Mesenchymal stem cell (in vitro differentiated cells and primary cell): ENCODE measurements around the gene ENDOG.

Experiments used
- DNase-seq: peaks from one replicate; pipeline ENCODE4 v3.0.0-alpha.2; 2013
- H2AFZ ChIP-seq: one replicate; pipeline ENCODE4 v1.6.1; 2013; ENCODE audit warnings: low read depth, mild to moderate bottlenecking, control low read depth, inconsistent platforms, low read length, moderate library complexity
- H2AK5ac ChIP-seq: 2 replicates; pipeline ENCODE4 v1.6.1; 2013; ENCODE audit warnings: low read length, moderate library complexity, mild to moderate bottlenecking, inconsistent platforms; ENCODE audit not compliant: severe bottlenecking
- H2BK120ac ChIP-seq: one replicate; pipeline ENCODE4 v1.6.1; 2013; ENCODE audit warnings: low read depth, mild to moderate bottlenecking, inconsistent platforms, low read length, moderate library complexity
- H2BK12ac ChIP-seq, 2 experiments: one replicate each; pipeline ENCODE4 v1.6.1; 2013; ENCODE audit warnings: inconsistent platforms in 2 of 2, low read length in 2 of 2, mild to moderate bottlenecking in 2 of 2, moderate library complexity in 2 of 2, control low read depth in 1 of 2
- H2BK15ac ChIP-seq: one replicate; pipeline ENCODE4 v1.6.1; 2013; ENCODE audit warnings: mild to moderate bottlenecking, low read depth, inconsistent platforms; ENCODE audit not compliant: poor library complexity, severe bottlenecking
- H2BK5ac ChIP-seq: 2 replicates; pipeline ENCODE4 v1.6.1; 2013; ENCODE audit warnings: low read depth, mild to moderate bottlenecking, low read length, control low read depth, inconsistent platforms; ENCODE audit not compliant: poor library complexity, severe bottlenecking
- H3K14ac ChIP-seq, 2 experiments: one replicate each; pipeline ENCODE4 v1.6.1; 2013; ENCODE audit warnings: inconsistent platforms in 2 of 2, low read length in 2 of 2, control low read depth in 1 of 2, mild to moderate bottlenecking in 1 of 2, moderate library complexity in 1 of 2
- H3K18ac ChIP-seq, 2 experiments: one replicate each; pipeline ENCODE4 v1.6.1; 2013; ENCODE audit warnings: inconsistent platforms in 2 of 2, low read length in 2 of 2, control low read depth in 1 of 2, low read depth in 1 of 2, mild to moderate bottlenecking in 1 of 2
- H3K23ac ChIP-seq, 2 experiments: one replicate each; pipeline ENCODE4 v1.6.1; 2013; ENCODE audit warnings: inconsistent platforms in 2 of 2, low read length in 2 of 2, mild to moderate bottlenecking in 2 of 2, moderate library complexity in 2 of 2, control low read depth in 1 of 2
- H3K27ac ChIP-seq: 2 replicates; pipeline ENCODE4 v1.5.1; 2013; ENCODE audit warnings: mild to moderate bottlenecking, moderate library complexity, low read length, control low read depth, inconsistent platforms; ENCODE audit not compliant: poor library complexity, severe bottlenecking
- H3K27me3 ChIP-seq, 2 experiments: 2 replicates each; pipeline versions ENCODE4 v1.6.1 to v1.7.0; 2013; ENCODE audit warnings: low read length in 2 of 2, mild to moderate bottlenecking in 2 of 2, moderate library complexity in 2 of 2, control low read depth in 1 of 2, inconsistent platforms in 1 of 2; ENCODE audit not compliant: control insufficient read depth in 1 of 2, insufficient read depth in 1 of 2
- H3K36me3 ChIP-seq, 2 experiments: 2 replicates each; pipeline versions ENCODE4 v1.6.1 to v1.7.0; 2013; ENCODE audit warnings: low read length in 2 of 2, control low read depth in 1 of 2, inconsistent platforms in 1 of 2, low read depth in 1 of 2, mild to moderate bottlenecking in 1 of 2; ENCODE audit not compliant: insufficient read depth in 2 of 2, control insufficient read depth in 1 of 2
- H3K4ac ChIP-seq, 2 experiments: one replicate each; pipeline ENCODE4 v1.6.1; 2013; ENCODE audit warnings: inconsistent platforms in 2 of 2, low read length in 2 of 2, mild to moderate bottlenecking in 2 of 2, moderate library complexity in 2 of 2, control low read depth in 1 of 2, low read depth in 1 of 2
- H3K4me1 ChIP-seq: 2 replicates; pipeline ENCODE4 v1.6.1; 2013; ENCODE audit warnings: low read depth, low read length, control low read depth; ENCODE audit not compliant: control insufficient read depth, insufficient read depth
- H3K4me2 ChIP-seq: 2 replicates; pipeline ENCODE4 v1.6.1; 2013; ENCODE audit warnings: low read length, mild to moderate bottlenecking, inconsistent platforms; ENCODE audit not compliant: poor library complexity, severe bottlenecking
- H3K4me3 ChIP-seq, 2 experiments: 2 replicates each; pipeline versions ENCODE4 v1.5.1 to v1.7.0; 2013; ENCODE audit warnings: low read length in 2 of 2, mild to moderate bottlenecking in 2 of 2, control low read depth in 1 of 2, low read depth in 1 of 2; ENCODE audit not compliant: insufficient read depth in 1 of 2
- H3K79me1 ChIP-seq: replicated peaks from 2 replicates; pipeline ENCODE4 v1.6.1; 2013; ENCODE audit warnings: mild to moderate bottlenecking, control low read depth, low read length, inconsistent platforms; ENCODE audit not compliant: poor library complexity, severe bottlenecking
- H3K9ac ChIP-seq: 2 replicates; pipeline ENCODE4 v1.7.0; 2013; ENCODE audit warnings: mild to moderate bottlenecking, low read length, moderate library complexity
- H3K9me3 ChIP-seq: 2 replicates; pipeline ENCODE4 v1.7.0; 2013; ENCODE audit warnings: mild to moderate bottlenecking, low read length; ENCODE audit not compliant: control insufficient read depth
- H4K8ac ChIP-seq: one replicate; pipeline ENCODE4 v1.6.1; 2013; ENCODE audit warnings: inconsistent platforms, mild to moderate bottlenecking, low read length, moderate library complexity
- H4K91ac ChIP-seq: one replicate; pipeline ENCODE4 v1.6.1; 2013; ENCODE audit warnings: mild to moderate bottlenecking, low read length, inconsistent platforms
- WGBS: methylation state at CpG from one replicate; pipeline ENCODE4 v1.1.7; 2013; ENCODE audit warnings: mixed read lengths; 5-methylcytosine and 5-hydroxymethylcytosine counted together

Gene ENDOG

DNA sequence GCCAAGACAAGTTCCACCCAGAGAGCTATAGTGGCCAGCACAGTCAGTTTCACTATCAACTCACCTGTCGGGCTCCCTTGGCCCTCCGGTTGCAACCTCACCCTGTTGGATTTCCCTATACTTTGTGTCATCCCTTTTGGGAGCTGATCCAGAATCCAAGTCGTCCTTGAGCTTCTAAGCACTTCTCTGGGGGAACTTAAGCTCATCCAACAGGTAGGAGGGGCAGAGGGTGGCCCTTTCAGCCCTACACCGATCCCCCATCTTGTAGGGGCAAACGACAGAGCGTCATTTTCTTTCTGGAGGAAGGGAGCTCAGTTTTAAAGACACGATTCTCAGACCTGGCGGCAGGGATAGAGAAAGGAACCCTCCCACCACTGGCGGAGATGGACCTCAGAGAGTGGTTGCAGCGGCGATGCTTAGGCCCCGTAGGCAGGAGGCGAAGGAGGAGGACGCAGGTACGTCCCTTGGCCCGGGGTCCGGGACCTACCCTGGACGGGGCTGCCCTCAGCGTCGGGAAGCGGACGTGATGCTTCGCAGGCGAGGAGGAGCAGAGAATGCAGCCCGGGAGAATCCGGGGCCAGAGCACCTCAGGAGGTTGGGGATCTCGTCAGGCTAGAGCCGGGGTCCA is 47.1 kb upstream of the ENDOG start:
- H2BK15ac ChIP-seq, result no peak overlapping the region
- H3K36me3 ChIP-seq, result peaks cover 11 to 12% of the 10 kb centered on the region in 2 experiments
- peaks cover 7% of the 10 kb centered on the region for H3K9me3 ChIP-seq
- H2BK5ac ChIP-seq, result peak overlapping the region; percentile 77
- peak overlapping the region; percentile 99 for H3K9ac ChIP-seq
- H3K23ac ChIP-seq, result peak overlapping the region in 1 of 2 experiments; percentile 83
- DNase-seq, result peak; percentile 59
- WGBS, result 5% methylated on average over 26 of the region's 28 CpGs
- H3K4me3 ChIP-seq, result peak overlapping the region; percentile 90 to 95
- H3K79me1 ChIP-seq, result peaks cover 25% of the 10 kb centered on the region
- peak overlapping the region; percentile 30 for H4K8ac ChIP-seq
- peak overlapping the region; percentile 74 for H3K27ac ChIP-seq
- H3K14ac ChIP-seq, result peak overlapping the region in 1 of 2 experiments; percentile 98
- no peaks in the 10 kb centered on the region for H3K27me3 ChIP-seq
- H3K4me1 ChIP-seq, result peaks cover 14% of the 10 kb centered on the region
- peak overlapping the region in 1 of 2 experiments; percentile 66 for H2BK12ac ChIP-seq
- H3K18ac ChIP-seq, result peak overlapping the region; percentile 2 to 85
- H2AK5ac ChIP-seq, result peak overlapping the region; percentile 49
- H2BK120ac ChIP-seq, result peak overlapping the region; percentile 37
- H2AFZ ChIP-seq, result peak overlapping the region; percentile 92
- H4K91ac ChIP-seq, result peak overlapping the region; percentile 23
- peak overlapping the region; percentile 90 for H3K4me2 ChIP-seq
- peak overlapping the region in 1 of 2 experiments; percentile 81 for H3K4ac ChIP-seq

DNA sequence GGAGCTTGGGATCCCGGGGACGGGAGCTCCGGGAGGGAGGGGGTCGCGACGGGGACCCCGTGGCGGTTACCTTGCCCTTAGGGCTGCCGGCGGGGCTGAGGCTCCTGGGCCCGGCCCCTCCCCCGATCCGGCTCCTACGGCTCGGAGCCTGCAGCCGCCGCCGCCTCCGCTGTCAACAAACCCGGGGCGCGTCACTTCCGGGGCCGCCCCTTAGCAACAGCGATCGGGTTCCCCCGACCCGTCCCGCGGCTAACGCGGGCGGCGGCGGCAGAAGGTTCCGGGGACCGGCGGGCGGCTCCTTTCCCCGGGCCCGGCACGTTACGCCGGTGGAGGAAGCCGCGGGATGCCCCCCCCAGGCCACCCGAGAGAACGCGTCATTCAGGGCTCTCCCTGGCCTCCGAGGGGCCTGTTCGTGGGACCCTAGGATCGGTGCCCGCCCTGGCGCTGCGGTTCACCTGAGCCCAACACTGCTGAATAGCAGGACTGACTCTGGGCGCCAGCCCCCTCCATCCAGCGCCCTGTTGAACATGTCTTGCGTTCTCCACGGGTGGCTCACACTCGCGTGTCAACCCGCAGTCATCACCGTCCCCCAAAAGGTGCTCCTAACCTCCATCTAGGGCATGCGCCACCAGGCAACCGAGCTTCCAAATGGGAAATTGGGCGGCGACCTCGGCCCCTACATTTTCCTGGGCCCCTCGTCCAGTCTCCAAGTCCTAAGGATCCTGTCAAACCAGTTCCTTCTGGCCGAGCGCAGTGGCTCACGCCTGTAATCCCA is 46.4 kb upstream of the ENDOG start, which contains the start of gene ZER1:
ZER1 (minus strand) TSS at position 183 of the 775 bp plus-strand sequence. CDS start 16,362 bp downstream, outside the sequence.
- Histone ChIP-seq H2BK15ac (peak within 1 kb of the TSS; percentile 90), H3K23ac (peak within 1 kb of the TSS in 1 of 2 experiments; percentile 83), H3K79me1 (peaks cover 25% of the 10 kb centered on the region), H3K4ac (peak within 1 kb of the TSS; percentile 35 to 89), H2AFZ (peak within 1 kb of the TSS; percentile 92), H3K27me3 (no peaks in the 10 kb centered on the region), H3K18ac (peak within 1 kb of the TSS; percentile 85 to 97), H3K9ac (peak within 1 kb of the TSS; percentile 99), H3K36me3 (peaks cover 11 to 12% of the 10 kb centered on the region in 2 experiments), H4K8ac (peak within 1 kb of the TSS; percentile 100), H3K27ac (peak within 1 kb of the TSS; percentile 74), H4K91ac (peak within 1 kb of the TSS; percentile 95), H2AK5ac (peak within 1 kb of the TSS; percentile 49), H3K14ac (peak within 1 kb of the TSS in 1 of 2 experiments; percentile 98), H3K4me2 (peak within 1 kb of the TSS; percentile 90), H3K9me3 (peaks cover 7% of the 10 kb centered on the region), H2BK5ac (peak within 1 kb of the TSS; percentile 77), H3K4me3 (peak within 1 kb of the TSS; percentile 90 to 95), H3K4me1 (peaks cover 14% of the 10 kb centered on the region), H2BK12ac (peak within 1 kb of the TSS; percentile 28 to 66), H2BK120ac (peak within 1 kb of the TSS; percentile 37)
- 3% methylated on average over 64 of the region's 72 CpGs for WGBS
- peak; percentile 90 for DNase-seq

DNA sequence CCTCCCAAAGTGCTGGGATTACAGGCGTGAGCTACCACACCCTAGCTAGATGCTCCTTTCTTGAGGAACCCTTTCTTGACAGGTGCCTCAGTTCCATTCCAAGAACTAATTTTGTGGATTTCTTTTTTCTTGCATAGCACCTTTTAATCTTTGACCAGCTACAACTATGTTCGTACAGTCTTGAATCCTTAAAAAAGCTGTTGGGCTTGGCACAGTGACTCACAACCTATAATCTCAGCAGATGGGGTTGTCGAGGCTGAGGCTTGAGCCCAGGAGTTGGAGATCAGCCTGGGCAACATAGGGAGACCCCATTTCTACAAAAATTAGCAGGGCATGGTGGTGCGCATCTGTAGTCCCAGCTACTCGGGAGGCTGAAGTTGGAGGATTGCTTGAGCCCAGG is 45.3 kb upstream of the ENDOG start:
- Histone ChIP-seq H2AK5ac (no peak overlapping the region), H3K79me1 (peaks cover 22% of the 10 kb centered on the region), H3K4me1 (peaks cover 14% of the 10 kb centered on the region), H3K23ac (no peak overlapping the region), H2BK12ac (no peak overlapping the region), H3K18ac (no peak overlapping the region), H3K14ac (no peak overlapping the region), H3K27me3 (no peaks in the 10 kb centered on the region), H3K4me2 (no peak overlapping the region), H4K91ac (no peak overlapping the region), H2BK15ac (no peak overlapping the region), H3K27ac (no peak overlapping the region), H3K4ac (no peak overlapping the region), H2BK120ac (no peak overlapping the region), H3K36me3 (peaks cover 2 to 3% of the 10 kb centered on the region in 2 experiments), H3K9me3 (peaks cover 7% of the 10 kb centered on the region), H4K8ac (no peak overlapping the region), H3K4me3 (no peak overlapping the region), H2AFZ (no peak overlapping the region), H2BK5ac (no peak overlapping the region), H3K9ac (no peak overlapping the region)
- DNase-seq, result no peak
- 94% methylated on average over 5 of the region's 5 CpGs for WGBS

DNA sequence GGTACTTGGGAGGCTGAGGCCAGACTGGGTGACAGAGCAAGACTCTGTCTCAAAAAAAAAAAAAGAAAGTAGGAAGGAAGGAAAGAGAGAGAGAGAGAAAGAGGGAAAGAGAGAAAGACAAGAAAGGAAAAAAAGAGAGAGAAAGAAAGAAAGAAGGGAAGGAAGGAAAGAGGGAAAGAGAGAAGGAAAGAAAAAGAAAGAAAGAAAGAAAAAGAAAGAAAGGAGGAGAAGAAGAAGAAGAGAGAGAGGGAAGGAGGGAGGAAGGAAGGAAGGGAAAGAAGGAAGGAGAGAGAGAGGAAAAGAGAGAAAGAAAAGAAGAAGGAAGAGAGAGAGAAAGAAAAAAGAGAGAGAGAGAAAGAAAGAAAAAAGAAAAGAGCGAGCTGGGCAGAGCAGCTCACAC is 43.5 kb upstream of the ENDOG start:
- no peaks in the 10 kb centered on the region for H3K36me3 ChIP-seq
- no CpG with 5 or more reads among the region's 1 CpG for WGBS

More for the DNA sequence above, 43.5 kb upstream of the ENDOG start:
- Histone ChIP-seq H3K79me1 (peaks cover 11% of the 10 kb centered on the region), H3K18ac (no peak overlapping the region), H2BK5ac (no peak overlapping the region), H3K23ac (no peak overlapping the region), H2BK15ac (no peak overlapping the region), H2BK12ac (no peak overlapping the region), H3K9ac (no peak overlapping the region), H3K4me2 (no peak overlapping the region), H2BK120ac (no peak overlapping the region), H3K4me3 (no peak overlapping the region), H3K27me3 (no peaks in the 10 kb centered on the region), H4K91ac (no peak overlapping the region), H3K27ac (no peak overlapping the region), H2AFZ (no peak overlapping the region), H3K9me3 (peaks cover 7% of the 10 kb centered on the region), H3K14ac (no peak overlapping the region), H4K8ac (no peak overlapping the region), H3K4me1 (peaks cover 9% of the 10 kb centered on the region), H3K4ac (no peak overlapping the region), H2AK5ac (no peak overlapping the region)
- no peak for DNase-seq
